ENCODE results near the gene DHRSX.
"Not testable (repeated sequence)": the region's sequence is repeated elsewhere in the genome, so short reads cannot be mapped to it uniquely, and the experiment has no call there.

The DHRSX gene

DNA sequence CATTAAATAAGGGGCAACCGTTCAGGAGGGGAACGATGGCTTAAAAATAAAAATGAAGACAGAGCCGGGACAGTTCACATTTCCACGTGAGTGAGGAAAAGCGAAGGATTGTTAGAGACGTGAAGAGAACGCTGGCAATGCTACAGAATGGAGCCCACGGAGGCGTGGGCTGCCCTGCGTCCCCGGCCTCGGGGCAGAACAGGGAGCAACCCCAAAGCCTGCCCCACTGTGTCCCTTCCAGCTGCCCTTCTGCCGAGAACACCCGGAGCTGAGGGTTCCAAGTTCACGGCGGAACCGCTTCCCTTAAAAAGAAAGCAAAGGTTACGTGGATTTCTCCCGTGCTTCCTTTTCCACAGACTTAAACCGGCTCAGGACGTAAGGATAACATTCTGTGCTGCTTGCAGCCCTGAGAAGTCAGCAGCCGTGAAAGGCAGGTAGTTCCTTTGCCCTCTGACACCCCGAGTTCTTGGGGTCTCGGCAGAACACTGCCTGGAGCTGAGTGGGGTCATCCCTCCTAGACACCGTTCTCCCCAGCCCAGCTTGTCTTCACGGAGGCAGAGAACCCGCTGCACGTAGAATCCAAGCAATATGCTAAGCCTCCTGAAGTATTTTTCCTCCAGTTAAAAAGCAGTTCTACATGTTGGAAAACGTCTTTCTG is 14.2 kb downstream of the DHRSX start:
- H3K9me3 Mint-ChIP-seq = no peaks in the 10 kb centered on the region
- H3K4me1 Mint-ChIP-seq = peaks cover 8% of the 10 kb centered on the region
- H3K4me3 Mint-ChIP-seq = no peak overlapping the region
- no peaks in the 10 kb centered on the region for H3K27me3 Mint-ChIP-seq
- no peak overlapping the region for H3K27ac Mint-ChIP-seq (ENCODE audit: low read depth)
- peaks cover 42% of the 10 kb centered on the region for H3K36me3 Mint-ChIP-seq (ENCODE audit: insufficient read depth)
- ATAC-seq (replicated peaks; ENCODE audit: extremely low read depth, poor library complexity, severe bottlenecking) (no peak), DNase-seq (ENCODE audit: low spot score in 2 of 2) (no peak)

DNA sequence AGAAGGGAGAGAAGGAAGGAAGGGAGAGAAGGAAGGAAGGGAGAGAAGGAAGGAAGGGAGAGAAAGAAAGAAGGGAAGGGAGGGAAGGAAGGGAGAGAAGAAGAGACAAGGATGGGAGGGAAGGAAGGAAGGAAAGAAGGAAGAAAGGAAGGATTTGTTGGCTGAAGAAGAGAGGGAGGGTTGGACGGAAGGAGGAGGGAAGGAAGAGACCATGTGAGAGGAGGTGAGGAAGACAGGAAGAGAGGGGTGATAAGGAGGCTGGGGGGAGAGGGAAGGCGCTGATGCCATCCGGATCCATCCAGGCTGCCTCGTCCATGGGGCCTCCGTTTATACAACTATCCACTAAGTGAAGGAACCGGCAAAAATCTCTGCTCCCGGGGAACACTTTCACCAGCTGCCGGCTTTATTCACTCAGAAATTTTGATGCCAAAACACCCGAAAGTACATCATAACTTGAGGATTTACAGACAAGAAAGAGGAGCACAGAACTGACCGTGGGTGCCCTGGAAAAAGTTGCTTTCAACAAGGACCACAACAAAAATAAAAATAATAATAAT is 14.9 kb downstream of the DHRSX start:
- DNase-seq (ENCODE audit: low spot score in 2 of 2) = no peak
- no peak for ATAC-seq (replicated peaks; ENCODE audit: extremely low read depth, poor library complexity, severe bottlenecking)
- Mint-ChIP-seq H3K4me3 (no peak overlapping the region), H3K4me1 (peaks cover 8% of the 10 kb centered on the region), H3K27me3 (no peaks in the 10 kb centered on the region), H3K9me3 (no peaks in the 10 kb centered on the region), H3K36me3 (ENCODE audit: insufficient read depth) (peaks cover 39% of the 10 kb centered on the region), H3K27ac (ENCODE audit: low read depth) (no peak overlapping the region)

DNA sequence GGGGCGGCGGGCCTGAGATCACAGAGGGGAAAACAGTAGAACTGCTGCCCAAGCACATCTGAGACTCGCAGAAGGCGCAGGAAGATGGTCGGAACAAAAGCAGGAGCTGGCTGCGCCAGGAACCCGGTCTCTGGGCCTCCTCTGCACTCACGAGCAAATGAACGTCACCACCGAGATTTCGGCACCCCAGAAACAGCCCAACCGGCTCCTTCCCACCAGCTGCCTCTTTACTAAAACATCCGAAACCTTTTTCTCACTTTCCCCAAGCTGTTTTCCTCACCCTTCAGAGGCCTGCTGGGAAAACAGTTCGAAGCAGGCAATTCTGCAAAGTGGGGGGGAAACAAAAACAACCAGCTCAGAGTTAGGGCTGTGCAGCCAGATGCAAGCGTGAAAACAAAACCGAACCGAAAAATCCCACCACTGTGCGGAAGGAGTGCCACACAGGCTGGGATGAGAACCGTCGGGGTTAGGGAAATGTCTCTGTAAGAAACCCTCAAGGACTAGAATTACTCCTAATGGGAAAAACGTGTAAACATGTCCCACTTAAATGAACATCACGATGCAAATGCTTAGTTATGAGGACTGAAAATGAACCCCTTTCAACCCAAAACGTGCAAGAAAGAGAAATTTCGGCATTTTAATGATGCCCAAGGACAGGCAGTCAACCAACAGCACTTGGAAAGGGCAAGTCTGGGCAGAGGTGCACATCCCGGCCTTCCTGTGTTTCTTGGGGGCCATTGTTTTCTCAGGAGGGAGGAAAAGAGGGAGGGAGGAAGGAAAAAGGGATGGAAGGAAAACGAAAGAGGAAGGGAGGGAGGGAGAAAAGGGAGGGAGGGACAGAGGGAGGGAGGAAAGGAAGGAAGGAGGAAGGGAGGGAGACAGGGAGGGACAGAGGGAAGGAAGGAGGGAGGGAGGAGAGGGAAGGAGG is 15.8 kb downstream of the DHRSX start:
- no peak overlapping the region for H3K4me3 Mint-ChIP-seq
- ATAC-seq (replicated peaks; ENCODE audit: extremely low read depth, poor library complexity, severe bottlenecking) (no peak), DNase-seq (ENCODE audit: low spot score in 2 of 2) (no peak)
- H3K4me1 Mint-ChIP-seq = peaks cover 8% of the 10 kb centered on the region
- H3K36me3 Mint-ChIP-seq (ENCODE audit: insufficient read depth) = peaks cover 37% of the 10 kb centered on the region
- H3K27ac Mint-ChIP-seq (ENCODE audit: low read depth) = peak overlapping the region; percentile 69
- no peaks in the 10 kb centered on the region for H3K27me3 Mint-ChIP-seq
- H3K9me3 Mint-ChIP-seq = peaks cover 3% of the 10 kb centered on the region

DNA sequence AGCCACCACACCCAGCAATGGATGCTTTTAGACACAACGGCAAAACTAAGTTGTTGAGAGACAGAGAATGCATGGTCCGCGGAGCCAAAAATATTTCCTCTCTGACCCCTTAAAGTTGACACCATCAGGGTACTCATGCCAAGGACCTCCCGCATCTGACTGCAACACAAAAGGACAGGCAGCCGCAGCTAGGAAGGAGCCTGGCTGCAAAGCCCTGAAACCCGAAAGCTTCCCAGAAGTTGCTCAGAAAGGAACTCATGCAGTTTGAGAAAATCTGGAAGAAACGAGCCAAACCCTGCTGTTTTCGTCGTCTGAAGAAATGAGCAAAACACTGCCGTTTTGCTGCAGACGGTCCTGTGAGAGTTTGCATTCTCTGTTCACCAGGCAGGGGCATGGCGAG is 16.5 kb downstream of the DHRSX start:
- Mint-ChIP-seq H3K27me3 (no peaks in the 10 kb centered on the region), H3K36me3 (ENCODE audit: insufficient read depth) (peaks cover 37% of the 10 kb centered on the region), H3K9me3 (peaks cover 7% of the 10 kb centered on the region), H3K4me3 (no peak overlapping the region), H3K4me1 (peaks cover 8% of the 10 kb centered on the region), H3K27ac (ENCODE audit: low read depth) (peak overlapping the region; percentile 69)
- ATAC-seq (replicated peaks; ENCODE audit: extremely low read depth, poor library complexity, severe bottlenecking) (no peak), DNase-seq (ENCODE audit: low spot score in 2 of 2) (no peak)

DNA sequence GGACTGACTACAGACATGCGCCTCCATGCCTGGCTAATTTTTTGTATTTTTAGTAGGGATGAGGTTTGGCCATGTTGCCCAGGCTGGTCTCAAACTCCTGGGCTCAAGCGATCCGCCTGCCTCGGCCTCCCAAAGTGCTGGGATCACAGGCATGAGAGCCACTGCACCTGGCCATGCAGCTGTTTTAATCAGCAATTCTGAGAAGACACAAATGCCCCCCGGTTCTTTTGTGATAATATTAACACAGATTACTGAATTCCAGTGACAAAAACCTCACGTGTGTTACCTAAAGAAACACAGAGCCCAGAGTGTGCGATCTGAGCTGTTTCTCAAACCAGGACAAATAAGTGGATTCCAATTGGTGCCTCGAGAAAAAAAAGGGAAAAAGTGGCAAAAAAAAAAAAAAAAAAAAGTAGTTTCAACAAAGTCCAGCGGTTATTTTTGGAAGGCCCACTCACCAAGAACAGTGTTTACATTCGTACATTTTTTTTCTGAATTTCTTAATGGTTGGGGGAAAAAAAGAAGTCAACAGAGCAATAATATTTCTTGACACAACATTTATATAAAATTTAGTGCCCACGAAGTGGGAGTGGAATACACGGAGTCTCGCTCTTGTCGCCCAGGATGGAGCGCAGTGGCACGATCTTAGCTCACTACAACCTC is 17.2 kb downstream of the DHRSX start:
- ATAC-seq (replicated peaks; ENCODE audit: extremely low read depth, poor library complexity, severe bottlenecking) (no peak), DNase-seq (ENCODE audit: low spot score in 2 of 2) (no peak)
- Mint-ChIP-seq H3K27me3 (no peaks in the 10 kb centered on the region), H3K27ac (ENCODE audit: low read depth) (no peak overlapping the region), H3K4me1 (peaks cover 12% of the 10 kb centered on the region), H3K4me3 (no peak overlapping the region), H3K9me3 (peaks cover 7% of the 10 kb centered on the region), H3K36me3 (ENCODE audit: insufficient read depth) (peaks cover 30% of the 10 kb centered on the region)

DNA sequence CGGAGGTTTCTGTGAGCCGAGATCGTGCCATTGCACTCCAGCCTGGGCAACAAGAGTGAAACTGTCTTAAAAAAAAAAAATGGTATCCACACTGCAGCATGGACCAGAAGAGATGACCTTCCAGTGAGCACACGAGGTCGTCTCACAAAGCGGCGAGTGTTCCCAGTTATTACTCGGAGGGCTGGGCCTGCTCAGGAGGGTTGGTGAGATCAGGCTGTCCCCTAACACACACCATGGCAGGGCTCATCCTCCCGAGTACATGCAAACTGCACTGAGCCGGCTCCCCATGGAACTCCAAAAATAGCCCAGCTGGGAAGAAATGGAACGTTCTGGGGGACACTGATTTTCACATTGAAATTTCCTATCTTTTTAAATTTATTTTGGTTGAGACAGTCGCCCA is 19.2 kb downstream of the DHRSX start:
- not testable (repeated sequence) for H3K9me3 Mint-ChIP-seq; DNase-seq (ENCODE audit: low spot score in 2 of 2); H3K27me3 Mint-ChIP-seq; H3K4me3 Mint-ChIP-seq; H3K27ac Mint-ChIP-seq (ENCODE audit: low read depth); ATAC-seq (replicated peaks; ENCODE audit: extremely low read depth, poor library complexity, severe bottlenecking)
- peaks cover 14% of the 10 kb centered on the region for H3K36me3 Mint-ChIP-seq (ENCODE audit: insufficient read depth)
- peaks cover 27% of the 10 kb centered on the region for H3K4me1 Mint-ChIP-seq

DNA sequence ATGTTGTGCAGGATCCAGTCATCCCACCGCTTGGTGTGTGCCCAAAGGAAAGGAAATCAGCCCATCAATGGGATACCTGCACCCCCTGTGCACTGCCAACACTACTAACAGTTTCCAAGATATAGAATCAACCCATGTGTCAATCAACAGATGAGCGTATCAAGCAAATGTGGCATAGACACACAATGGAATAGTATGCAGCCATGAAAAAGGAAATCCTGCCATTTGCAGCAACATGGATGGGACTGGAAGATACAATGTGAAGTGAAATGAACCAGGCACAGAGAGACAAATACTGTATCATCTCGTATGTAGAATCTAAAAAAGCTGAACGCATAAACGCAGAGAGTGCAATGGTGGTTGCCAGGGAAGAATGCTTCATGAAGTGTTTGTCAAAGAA is 20.8 kb downstream of the DHRSX start:
- peaks cover 11% of the 10 kb centered on the region for H3K36me3 Mint-ChIP-seq (ENCODE audit: insufficient read depth)
- not testable (repeated sequence) for H3K27me3 Mint-ChIP-seq; ATAC-seq (replicated peaks; ENCODE audit: extremely low read depth, poor library complexity, severe bottlenecking); H3K9me3 Mint-ChIP-seq; H3K27ac Mint-ChIP-seq (ENCODE audit: low read depth); H3K4me3 Mint-ChIP-seq; DNase-seq (ENCODE audit: low spot score in 2 of 2)
- peaks cover 32% of the 10 kb centered on the region for H3K4me1 Mint-ChIP-seq

DNA sequence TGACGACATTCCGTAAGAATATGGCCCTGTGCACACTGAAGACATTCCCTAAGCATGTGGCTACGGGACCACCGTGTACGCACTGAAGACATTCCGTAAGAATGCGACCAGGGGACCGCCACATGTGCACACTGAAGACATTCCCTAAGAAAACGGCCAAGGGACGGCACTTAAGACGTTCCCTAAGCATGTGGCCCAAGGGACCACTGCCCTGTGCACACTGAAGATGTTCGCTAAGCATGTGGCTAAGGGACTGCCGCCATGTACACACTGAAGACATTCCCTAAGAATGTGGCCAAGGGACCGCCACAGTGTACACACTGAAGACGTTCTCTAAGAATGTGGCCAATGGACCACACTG is 21.4 kb downstream of the DHRSX start:
- H3K27ac Mint-ChIP-seq (ENCODE audit: low read depth) = no peak overlapping the region
- no peaks in the 10 kb centered on the region for H3K27me3 Mint-ChIP-seq
- peaks cover 32% of the 10 kb centered on the region for H3K4me1 Mint-ChIP-seq
- no peak overlapping the region for H3K4me3 Mint-ChIP-seq
- ATAC-seq (replicated peaks; ENCODE audit: extremely low read depth, poor library complexity, severe bottlenecking) = no peak
- no peak for DNase-seq (ENCODE audit: low spot score in 2 of 2)
- H3K9me3 Mint-ChIP-seq = peaks cover 7% of the 10 kb centered on the region
- H3K36me3 Mint-ChIP-seq (ENCODE audit: insufficient read depth) = peaks cover 11% of the 10 kb centered on the region

DNA sequence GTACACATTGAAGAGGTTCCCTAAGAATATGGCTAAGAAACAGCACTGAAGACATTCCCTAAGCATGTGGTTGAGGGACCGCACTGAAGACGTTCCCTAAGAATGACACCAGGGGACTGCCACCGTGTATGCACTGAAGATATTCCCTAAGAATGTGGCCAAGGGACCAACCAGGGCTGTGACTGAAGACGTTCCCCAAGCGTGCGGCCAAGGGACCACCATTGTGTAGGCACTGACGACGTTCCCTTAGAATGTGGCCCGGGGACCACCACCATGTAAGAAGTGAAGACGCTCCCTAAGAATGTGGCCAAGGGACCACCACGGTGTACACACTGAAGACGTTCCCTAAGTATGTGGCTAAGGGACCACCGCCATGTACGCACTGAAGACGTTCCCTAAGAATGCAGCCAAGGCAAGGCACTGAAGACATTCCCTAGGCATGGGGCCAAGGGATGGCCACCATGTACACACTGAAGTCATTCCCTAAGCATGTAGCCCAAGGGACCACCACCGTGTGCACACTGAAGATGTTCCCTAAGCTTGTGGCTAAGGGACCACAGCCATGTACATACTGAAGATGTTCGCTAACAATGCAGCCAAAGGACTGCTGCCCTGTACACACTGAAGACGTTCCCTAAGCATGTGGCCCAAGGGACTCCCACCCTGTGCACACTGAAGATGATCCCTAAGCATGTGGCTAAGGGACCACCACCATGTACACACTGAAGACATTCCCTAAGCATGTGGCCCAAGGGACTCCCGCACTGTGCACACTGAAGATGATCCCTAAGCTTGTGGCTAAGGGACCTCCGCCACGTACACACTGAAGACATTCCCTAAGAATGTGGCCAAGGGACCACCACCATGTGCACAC is 22.0 kb downstream of the DHRSX start:
- Mint-ChIP-seq H3K4me1 (peaks cover 35% of the 10 kb centered on the region), H3K27ac (ENCODE audit: low read depth) (no peak overlapping the region), H3K36me3 (ENCODE audit: insufficient read depth) (peaks cover 6% of the 10 kb centered on the region), H3K4me3 (no peak overlapping the region), H3K27me3 (no peaks in the 10 kb centered on the region), H3K9me3 (peaks cover 7% of the 10 kb centered on the region)
- no peak for DNase-seq (ENCODE audit: low spot score in 2 of 2)
- no peak for ATAC-seq (replicated peaks; ENCODE audit: extremely low read depth, poor library complexity, severe bottlenecking)

DNA sequence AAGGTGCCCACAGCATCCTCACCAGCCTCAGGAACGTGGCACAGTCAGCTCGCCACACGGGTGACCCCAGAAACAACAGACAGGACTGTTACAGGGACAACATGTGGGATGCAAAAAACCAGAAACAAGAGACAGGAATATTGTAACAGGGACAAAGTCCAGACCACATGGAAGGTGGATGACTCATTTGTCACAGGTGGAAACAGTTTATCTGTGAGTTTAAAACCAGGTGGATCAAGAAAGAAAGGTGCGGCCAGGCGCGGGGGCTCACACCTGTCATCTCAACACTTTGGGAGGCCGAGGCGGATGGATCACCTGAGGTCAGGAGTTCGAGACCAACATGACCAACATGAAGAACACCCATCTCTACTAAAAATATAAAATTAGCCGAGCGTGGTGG is 23.5 kb downstream of the DHRSX start:
- not testable (repeated sequence) for H3K27me3 Mint-ChIP-seq; H3K4me3 Mint-ChIP-seq; H3K27ac Mint-ChIP-seq (ENCODE audit: low read depth); H3K36me3 Mint-ChIP-seq (ENCODE audit: insufficient read depth); H3K9me3 Mint-ChIP-seq; ATAC-seq (replicated peaks; ENCODE audit: extremely low read depth, poor library complexity, severe bottlenecking); DNase-seq (ENCODE audit: low spot score in 2 of 2)
- peaks cover 38% of the 10 kb centered on the region for H3K4me1 Mint-ChIP-seq

DNA sequence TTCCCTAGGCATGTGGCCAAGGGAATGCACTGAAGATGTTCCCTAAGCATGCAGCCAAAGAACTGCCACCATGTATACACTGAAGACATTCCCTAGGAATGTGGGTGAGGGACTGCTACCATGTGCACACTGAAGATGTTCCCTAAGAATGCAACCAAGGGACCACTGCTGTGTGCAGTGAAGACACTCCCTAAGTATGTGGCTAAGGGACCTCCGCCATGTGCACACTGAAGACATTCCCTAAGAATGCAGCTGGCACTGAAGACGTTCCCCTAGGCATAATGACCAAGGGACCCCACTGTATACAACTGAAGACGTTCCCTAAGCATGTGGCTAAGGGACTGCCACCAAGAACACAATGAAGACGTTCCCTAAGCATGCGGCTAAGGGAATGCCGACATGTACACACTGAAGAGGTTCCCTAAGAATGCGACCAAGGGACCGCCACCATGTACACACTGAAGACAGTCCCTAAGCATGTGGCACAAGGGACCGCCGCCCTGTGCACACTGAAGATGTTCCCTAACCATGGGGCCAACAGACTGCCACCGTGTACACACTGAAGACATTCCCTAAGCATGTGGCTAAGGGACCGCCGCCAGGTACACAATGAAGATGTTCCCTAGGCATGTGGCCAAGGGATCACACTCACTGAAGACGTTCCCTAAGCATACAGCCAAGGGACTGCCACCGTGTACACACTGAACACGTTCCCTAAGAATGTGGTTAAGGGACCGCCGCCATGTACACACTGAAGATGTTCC is 25.6 kb downstream of the DHRSX start:
- Mint-ChIP-seq H3K4me3 (no peak overlapping the region), H3K27me3 (no peaks in the 10 kb centered on the region), H3K27ac (ENCODE audit: low read depth) (no peak overlapping the region), H3K9me3 (peaks cover 6% of the 10 kb centered on the region), H3K4me1 (peaks cover 38% of the 10 kb centered on the region), H3K36me3 (ENCODE audit: insufficient read depth) (peaks cover 2% of the 10 kb centered on the region)
- no peak for DNase-seq (ENCODE audit: low spot score in 2 of 2)
- no peak for ATAC-seq (replicated peaks; ENCODE audit: extremely low read depth, poor library complexity, severe bottlenecking)
